GM21737 (cell line): ENCODE data around the gene TOPBP1.
A peak's percentile ranks its signal among the peaks of the same experiment; 100 is the strongest.
"Not testable (repeated sequence)": the region's sequence is repeated elsewhere in the genome, so short reads cannot be mapped to it uniquely, and the experiment has no call there.

ENCODE experiments used
- ATAC-seq: cut with Tn5 transposase; IDR thresholded peaks from one replicate; pipeline ENCODE4 v1.9.1; 2021; ENCODE audit warnings: mild to moderate bottlenecking, moderate library complexity; ENCODE audit not compliant: unreplicated experiment

The TOPBP1 gene

GRCh38 chr3:133661454-133662277, at the start of gene TOPBP1:
TOPBP1 (minus strand) TSS chr3:133661941; CDS start chr3:133661127, 814 bp downstream.
- peak; percentile 87 for ATAC-seq

DNA sequence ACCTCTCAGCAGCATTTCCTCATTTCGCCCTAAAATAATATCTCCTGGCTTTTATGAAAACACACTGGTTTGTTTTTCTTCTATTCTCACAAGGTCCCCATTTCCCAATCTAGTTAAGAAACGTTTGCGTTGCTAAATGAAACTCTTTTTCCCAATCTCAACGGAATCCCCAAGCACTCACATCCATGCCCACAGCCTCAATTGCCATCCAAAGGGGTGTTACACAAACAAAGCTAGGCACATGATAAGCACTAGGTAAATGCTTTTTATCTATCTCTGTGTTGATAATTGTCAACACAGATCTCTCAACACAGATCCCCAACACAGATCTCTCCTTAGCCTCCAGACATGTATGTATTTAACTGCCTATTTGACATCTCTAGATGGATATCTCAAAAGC, 49.3 kb upstream of the TOPBP1 start:
- ATAC-seq, result no peak

- ATAC-seq, result no peak
Measured at GRCh38 chr3:133709139-133709750, 47.5 kb upstream of the TOPBP1 start.

DNA sequence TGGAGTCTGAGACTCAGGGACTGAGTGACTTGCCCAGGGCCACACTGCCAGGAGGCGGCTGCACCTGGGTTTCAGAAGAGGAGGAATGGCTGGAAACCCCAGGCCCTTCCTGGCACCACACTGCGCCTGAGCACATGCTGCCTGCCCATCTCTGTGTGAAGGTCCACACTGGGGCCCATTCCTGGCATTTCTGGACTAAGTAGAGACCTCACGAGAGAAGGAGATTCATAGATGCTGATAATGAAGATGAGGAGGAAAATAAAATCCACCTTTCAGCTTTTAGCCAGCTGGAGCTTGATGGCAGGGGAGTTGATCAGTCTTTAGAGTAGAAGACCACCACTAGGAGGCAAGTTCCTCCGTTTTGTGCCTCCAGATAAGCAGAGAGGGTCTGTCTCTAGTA, 44.3 kb upstream of the TOPBP1 start:
- no peak for ATAC-seq

DNA sequence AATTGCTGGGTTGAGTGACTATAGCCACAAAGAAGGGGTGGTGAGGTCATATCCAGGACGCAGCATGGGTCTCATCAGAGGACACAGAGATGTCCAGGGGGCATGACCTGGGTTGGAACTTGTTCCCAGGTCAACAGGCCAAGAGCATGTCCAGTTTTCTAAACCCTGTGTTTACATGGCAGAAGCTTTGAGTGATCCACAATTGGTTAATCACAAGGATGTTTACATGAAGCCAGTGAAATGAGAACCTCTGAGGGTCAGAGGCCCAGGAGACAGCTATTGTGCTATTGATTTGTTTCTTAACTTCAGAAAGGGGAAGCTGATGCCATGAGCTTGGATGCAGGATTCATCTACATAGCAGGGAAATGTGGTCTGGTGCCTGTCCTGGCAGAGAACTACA, 42.2 kb upstream of the TOPBP1 start:
- ATAC-seq, result no peak

- ATAC-seq, result no peak
Measured at GRCh38 chr3:133701435-133702358, 40.0 kb upstream of the TOPBP1 start.

GRCh38 chr3:133700351-133700750, 38.6 kb upstream of the TOPBP1 start:
- no peak for ATAC-seq

GRCh38 chr3:133699903-133700302, 38.2 kb upstream of the TOPBP1 start:
- no peak for ATAC-seq

DNA sequence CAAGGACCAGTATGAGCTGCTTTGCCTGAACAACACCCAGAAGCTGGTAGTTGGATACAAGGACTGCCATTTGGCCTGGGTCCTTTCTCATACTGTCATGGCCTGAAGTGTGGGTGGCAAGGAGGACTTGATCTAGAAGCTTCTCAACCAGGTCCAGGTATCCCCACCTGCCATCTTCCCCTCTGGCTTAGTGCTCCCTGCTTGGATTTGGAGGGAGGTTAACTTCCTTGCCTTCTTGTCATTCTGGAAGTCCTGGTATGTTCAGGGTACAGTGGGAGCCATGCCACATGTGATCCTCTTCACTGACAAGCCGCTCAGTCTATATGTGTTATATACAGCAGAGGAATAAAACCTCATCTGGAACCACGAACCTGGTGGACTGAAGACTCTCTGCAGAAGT, 37.7 kb upstream of the TOPBP1 start:
- ATAC-seq, result no peak

- ATAC-seq, result no peak
Measured at GRCh38 chr3:133697960-133698359, 36.2 kb upstream of the TOPBP1 start.

DNA sequence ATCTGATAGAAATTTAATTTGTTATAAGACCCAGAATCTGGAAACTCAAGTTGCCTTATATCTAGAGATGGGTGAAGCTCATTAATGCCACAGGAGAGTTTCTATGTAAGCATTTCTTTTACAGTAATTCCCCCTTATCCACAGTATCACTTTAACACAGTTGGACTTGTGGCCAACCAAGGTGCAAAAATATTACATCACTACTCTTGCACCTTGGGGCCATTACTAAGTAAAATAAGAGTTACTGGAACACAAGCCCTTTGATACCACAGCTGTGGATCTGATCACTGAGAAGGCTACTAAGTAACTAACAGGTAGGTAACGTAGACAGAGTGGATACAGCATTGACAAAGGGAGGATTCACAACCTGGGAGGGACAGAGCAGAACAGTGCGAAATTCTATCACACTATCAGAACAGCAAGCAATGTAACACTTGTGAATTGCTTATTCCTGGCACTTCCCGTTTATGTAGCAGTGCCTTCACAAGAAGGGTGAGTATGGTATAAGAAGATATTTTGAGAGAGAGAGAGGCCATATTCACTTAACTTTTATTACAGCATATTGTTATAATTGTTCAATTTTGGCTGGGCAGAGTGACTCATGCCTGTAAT, 33.9 kb upstream of the TOPBP1 start:
- ATAC-seq, result no peak

DNA sequence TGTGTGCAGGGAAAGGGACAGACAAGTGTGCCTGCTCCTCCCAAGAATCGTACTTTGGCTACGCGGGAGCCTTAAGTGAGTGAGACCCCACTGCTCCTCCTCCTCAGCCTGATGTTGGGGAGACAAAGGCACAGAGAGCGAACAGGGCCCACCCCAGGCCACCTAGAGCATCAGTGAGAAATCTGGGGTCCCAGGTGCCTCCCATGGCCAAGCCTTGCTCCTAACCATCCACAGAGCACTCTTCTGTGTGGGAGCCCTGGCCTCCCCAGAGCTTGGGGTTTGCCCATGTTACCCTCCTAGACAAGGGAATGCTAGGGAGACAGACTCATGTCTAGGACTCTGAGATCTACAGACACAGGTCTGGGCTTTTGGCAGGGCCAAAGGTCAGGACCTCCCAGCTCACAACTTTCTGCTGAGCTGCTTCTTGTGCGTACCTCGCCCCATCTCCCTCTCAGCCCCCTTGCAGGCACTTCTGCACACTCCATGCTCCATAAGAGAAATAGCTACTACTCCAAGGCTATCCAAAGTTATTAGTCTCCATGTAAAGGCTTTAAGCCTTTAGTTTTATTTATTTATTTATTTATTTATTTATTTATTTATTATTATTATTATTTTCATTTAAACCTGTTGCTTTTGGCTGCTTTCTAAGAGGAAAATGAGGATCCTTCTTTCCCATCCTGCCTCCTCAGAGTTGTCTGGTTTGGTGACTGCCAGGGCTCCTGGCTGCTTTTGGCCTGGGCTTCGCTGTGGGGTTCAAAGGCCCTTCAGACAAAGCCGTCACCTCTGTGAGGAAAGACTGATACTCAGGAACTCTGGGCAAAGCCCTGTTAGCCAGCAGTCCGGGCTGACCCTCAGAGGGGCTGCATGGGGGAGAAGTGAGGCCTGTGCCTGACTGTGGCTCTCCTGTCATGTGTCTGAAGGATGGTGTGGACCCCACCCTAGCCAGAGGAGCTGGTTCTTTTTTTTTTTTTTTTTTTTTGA, 32.8 kb upstream of the TOPBP1 start:
- no peak for ATAC-seq

DNA sequence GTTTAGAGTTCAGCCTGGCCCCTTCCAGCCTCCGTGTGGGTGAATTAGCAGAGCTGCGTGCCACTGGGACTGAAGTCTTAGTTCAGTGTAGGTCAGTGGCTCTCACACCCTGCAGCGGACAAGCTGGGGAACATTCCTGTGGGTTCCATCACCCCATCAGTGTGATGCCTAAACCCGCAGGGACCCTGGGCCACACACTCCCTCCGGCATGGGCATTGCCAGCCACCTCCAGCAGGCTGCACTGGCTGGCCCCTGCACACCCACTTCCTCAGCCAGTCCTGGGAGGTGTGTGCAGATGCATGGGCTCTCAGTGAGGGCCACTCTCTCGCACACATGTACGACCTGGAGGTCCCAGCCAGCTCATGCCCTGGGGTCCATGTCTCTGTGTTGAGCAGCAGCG, 32.1 kb upstream of the TOPBP1 start:
- ATAC-seq, result no peak

GRCh38 chr3:133692759-133693158, 31.0 kb upstream of the TOPBP1 start:
- ATAC-seq, result no peak

- ATAC-seq, result no peak
Measured at GRCh38 chr3:133691273-133692107, 29.7 kb upstream of the TOPBP1 start.

GRCh38 chr3:133677993-133678392, 16.3 kb upstream of the TOPBP1 start:
- not testable (repeated sequence) for ATAC-seq

GRCh38 chr3:133676336-133677118, 14.8 kb upstream of the TOPBP1 start:
- ATAC-seq, result no peak
